Measurements from ENCODE around the gene SLC19A1. TPM values are rescaled to one million over a fixed set of nuclear protein-coding genes. Genes with fewer than 3 reads are reported as not detected.

Gene SLC19A1
- total RNA-seq, 6 experiments from 2014 or later: 4.5 to 24.5 (median 15.7) TPM

GRCh38 chr21:45560106-45561021 is 18.1 kb upstream of the SLC19A1 start:
- ATAC-seq (no peak), DNase-seq (peak in 1 of 3 donors; percentile 37)
- H3K9me3 ChIP-seq: no peaks in the 10 kb centered on the region
- no peaks in the 10 kb centered on the region for H3K36me3 ChIP-seq
- intact Hi-C loops (cut with DNase I): no loop called here
- H3K4me3 ChIP-seq: no peak overlapping the region
- peaks cover 0 to 2% of the 10 kb centered on the region in 2 donors for H3K27me3 ChIP-seq
- WGBS (ENCODE audit: insufficient coverage, low coverage, low lambda C conversion rate, missing lambda C conversion rate): 81% methylated on average over 18 of the region's 30 CpGs
- peaks cover 0 to 8% (median 4%) of the 10 kb centered on the region in 4 donors for H3K4me1 ChIP-seq
- H3K27ac ChIP-seq: no peak overlapping the region
- TF ChIP-seq CTCF (IDR thresholded peaks at IDR 0.05) (no peak), POLR2A (IDR thresholded peaks at IDR 0.05) (no peak)

GRCh38 chr21:45559216-45560105 is 17.2 kb upstream of the SLC19A1 start:
- intact Hi-C loops (cut with DNase I): loop anchor here (5.0 kb wide), 2 partner anchors 38 to 263 kb away; no protein-coding TSS in a partner anchor
- Histone ChIP-seq H3K27ac (no peak overlapping the region), H3K27me3 (no peaks in the 10 kb centered on the region), H3K4me3 (no peak overlapping the region), H3K4me1 (peaks cover 0 to 8% (median 4%) of the 10 kb centered on the region in 4 donors), H3K36me3 (no peaks in the 10 kb centered on the region), H3K9me3 (no peaks in the 10 kb centered on the region)
- ATAC-seq (no peak), DNase-seq (peak in 1 of 3 donors; percentile 39)
- WGBS (ENCODE audit: insufficient coverage, low coverage, low lambda C conversion rate, missing lambda C conversion rate): 85% methylated on average over 11 of the region's 29 CpGs
- TF ChIP-seq POLR2A (IDR thresholded peaks at IDR 0.05) (no peak), CTCF (IDR thresholded peaks at IDR 0.05) (no peak)

GRCh38 chr21:45558044-45558721 is 15.9 kb upstream of the SLC19A1 start:
- DNase-seq (peak in 1 of 3 donors; percentile 43), ATAC-seq (no peak)
- Histone ChIP-seq H3K9me3 (no peaks in the 10 kb centered on the region), H3K36me3 (no peaks in the 10 kb centered on the region), H3K4me1 (peaks cover 0 to 8% (median 4%) of the 10 kb centered on the region in 4 donors), H3K4me3 (no peak overlapping the region), H3K27me3 (no peaks in the 10 kb centered on the region), H3K27ac (no peak overlapping the region)
- TF ChIP-seq CTCF (IDR thresholded peaks at IDR 0.05) (no peak), POLR2A (IDR thresholded peaks at IDR 0.05) (no peak)
- 86% methylated on average over 2 of the region's 26 CpGs for WGBS (ENCODE audit: insufficient coverage, low coverage, low lambda C conversion rate, missing lambda C conversion rate)
- intact Hi-C loops (cut with DNase I): loop anchor here (5.0 kb wide), 2 partner anchors 39 to 264 kb away; no protein-coding TSS in a partner anchor

GRCh38 chr21:45557616-45558043 is 15.4 kb upstream of the SLC19A1 start:
- intact Hi-C loops (cut with DNase I): loop anchor here (5.0 kb wide), 2 partner anchors 40 to 265 kb away; no protein-coding TSS in a partner anchor
- no peak for ATAC-seq
- no CpG with 5 or more reads among the region's 14 CpGs for WGBS (ENCODE audit: insufficient coverage, low coverage, low lambda C conversion rate, missing lambda C conversion rate)
- Histone ChIP-seq H3K9me3 (no peaks in the 10 kb centered on the region), H3K36me3 (no peaks in the 10 kb centered on the region), H3K4me1 (peaks cover 0 to 8% (median 4%) of the 10 kb centered on the region in 4 donors), H3K4me3 (no peak overlapping the region), H3K27me3 (no peaks in the 10 kb centered on the region), H3K27ac (no peak overlapping the region)
- no peak for TF ChIP-seq CTCF (IDR thresholded peaks at IDR 0.05)
- no peak for TF ChIP-seq POLR2A (IDR thresholded peaks at IDR 0.05)
- DNase-seq: peak in 1 of 3 donors; percentile 53

All from right lobe of liver (tissue), 6 donors.